ENCODE data around the gene MRPL17.
A peak's percentile ranks its signal among the peaks of the same experiment; 100 is the strongest.
"Not testable (repeated sequence)": the region's sequence is repeated elsewhere in the genome, so short reads cannot be mapped to it uniquely, and the experiment has no call there.

Gene MRPL17

DNA sequence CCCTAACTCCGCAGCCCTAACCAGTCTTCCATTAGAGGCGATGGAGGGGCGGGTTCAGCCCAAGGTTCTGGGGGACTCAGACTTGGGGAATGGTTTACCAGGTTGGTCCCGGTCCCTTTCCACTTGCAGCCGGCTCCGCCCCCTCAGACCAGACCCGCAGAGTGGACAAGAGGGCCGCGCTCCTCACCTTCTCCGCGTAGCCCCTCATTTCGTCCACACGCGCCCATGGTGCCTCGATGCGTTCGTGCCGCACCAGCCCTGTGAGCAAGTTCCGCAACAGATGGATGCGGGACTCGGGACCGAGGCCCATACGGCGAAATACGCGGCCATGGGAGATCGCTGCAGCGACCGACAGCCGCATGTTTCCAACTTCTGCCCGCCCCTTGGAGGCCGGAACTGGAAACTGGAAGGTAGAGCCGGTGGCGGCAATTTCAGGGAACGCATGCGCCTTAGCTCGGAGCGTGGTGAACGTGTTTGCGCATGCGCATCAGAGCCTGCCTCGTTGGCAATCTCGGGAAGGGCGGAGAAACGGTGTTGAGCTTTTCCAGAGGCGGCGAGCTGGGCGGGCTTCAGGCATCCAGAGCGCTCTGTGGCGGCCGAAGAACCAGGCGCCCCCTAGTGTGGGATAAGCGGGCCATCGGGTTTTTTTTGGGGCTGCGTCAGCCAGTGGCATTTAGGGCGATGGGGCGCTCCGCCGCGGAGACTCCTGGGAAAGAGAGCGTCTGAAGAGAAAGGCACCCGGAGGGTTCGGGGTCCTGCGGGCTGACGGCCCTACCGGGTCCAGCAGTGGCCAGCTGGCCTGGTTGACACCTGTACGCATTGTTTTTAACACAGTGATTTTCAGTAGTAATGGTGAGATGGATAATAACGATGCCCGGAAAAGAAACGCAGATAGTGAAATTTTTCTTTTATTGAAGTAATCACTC is at the start of gene MRPL17:
Gene MRPL17 (minus strand): TSS at position 405 of the 926 bp plus-strand sequence. CDS start 44 bp downstream, at position 361.
- peak; percentile 99 for DNase-seq

- DNase-seq: no peak
Measured at GRCh38 chr11:6727971-6728760, 45.0 kb upstream of the MRPL17 start.

GRCh38 chr11:6725386-6725896 is 42.3 kb upstream of the MRPL17 start:
- DNase-seq: no peak

- DNase-seq: no peak
Measured at GRCh38 chr11:6724013-6724412, 40.9 kb upstream of the MRPL17 start.

DNA sequence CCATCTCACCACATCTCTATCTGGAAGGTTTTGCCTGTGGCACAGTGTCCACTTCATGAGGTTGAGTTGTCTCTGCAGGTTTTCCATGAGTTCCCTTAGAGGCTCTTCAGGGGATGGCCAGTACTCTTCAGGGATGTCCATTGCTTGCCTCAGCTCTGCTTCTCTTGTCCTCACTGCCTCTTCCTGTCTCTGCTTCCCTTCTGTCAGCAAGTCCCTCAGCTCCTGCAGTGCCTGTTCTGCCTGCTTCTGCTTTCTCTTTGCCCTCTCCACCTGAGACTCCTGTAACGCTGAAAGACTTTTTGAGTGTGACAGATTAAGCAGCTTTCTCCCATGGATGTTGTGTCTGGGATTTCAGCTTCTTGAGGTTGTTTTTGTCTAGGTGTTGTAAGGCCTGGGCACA is 38.2 kb upstream of the MRPL17 start:
- no peak for DNase-seq

- no peak for DNase-seq
Measured at GRCh38 chr11:6719576-6719975, 36.4 kb upstream of the MRPL17 start.

DNA sequence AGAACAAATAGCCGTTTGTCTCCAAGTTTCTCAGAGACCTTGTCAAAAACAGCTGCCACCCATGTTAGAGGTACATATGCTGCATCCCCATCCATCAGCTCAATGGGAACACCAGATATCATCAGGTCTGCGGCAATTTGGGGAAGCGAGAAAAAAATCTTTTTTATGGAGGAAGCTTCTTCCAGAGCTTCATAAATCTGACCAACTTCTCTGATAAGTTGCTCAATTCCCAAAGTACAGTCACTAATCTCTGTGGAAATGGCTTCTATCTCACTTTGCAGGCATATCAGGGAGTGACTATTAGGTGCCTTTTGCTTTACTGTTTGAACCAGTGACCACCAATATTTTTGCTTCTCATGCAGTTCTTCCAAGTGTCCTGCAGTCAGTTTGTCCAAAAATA is 34.3 kb upstream of the MRPL17 start:
- no peak for DNase-seq

GRCh38 chr11:6711552-6711951 is 28.4 kb upstream of the MRPL17 start:
- DNase-seq: peak; percentile 40

DNA sequence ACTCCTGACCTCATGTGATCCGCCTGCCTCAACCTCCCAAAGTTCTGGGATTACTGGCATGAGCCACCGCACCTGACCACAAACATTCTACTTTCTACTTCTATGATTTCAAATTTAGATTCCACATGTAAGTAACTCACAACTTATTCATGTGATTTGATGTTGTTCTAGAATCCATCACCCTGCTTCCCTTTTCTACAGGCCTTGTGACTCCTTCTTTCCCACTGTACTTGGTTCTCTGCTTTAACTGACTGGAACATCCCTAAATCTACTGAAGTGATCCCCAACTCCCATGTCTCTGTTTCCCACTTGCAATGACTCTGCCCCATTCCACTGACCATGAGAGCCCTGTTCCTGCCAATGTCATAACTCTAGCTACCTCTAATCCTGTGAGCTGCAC is 25.7 kb upstream of the MRPL17 start:
- DNase-seq: no peak

- peak; percentile 66 for DNase-seq
Measured at GRCh38 chr11:6705905-6706535, 22.9 kb upstream of the MRPL17 start.

DNA sequence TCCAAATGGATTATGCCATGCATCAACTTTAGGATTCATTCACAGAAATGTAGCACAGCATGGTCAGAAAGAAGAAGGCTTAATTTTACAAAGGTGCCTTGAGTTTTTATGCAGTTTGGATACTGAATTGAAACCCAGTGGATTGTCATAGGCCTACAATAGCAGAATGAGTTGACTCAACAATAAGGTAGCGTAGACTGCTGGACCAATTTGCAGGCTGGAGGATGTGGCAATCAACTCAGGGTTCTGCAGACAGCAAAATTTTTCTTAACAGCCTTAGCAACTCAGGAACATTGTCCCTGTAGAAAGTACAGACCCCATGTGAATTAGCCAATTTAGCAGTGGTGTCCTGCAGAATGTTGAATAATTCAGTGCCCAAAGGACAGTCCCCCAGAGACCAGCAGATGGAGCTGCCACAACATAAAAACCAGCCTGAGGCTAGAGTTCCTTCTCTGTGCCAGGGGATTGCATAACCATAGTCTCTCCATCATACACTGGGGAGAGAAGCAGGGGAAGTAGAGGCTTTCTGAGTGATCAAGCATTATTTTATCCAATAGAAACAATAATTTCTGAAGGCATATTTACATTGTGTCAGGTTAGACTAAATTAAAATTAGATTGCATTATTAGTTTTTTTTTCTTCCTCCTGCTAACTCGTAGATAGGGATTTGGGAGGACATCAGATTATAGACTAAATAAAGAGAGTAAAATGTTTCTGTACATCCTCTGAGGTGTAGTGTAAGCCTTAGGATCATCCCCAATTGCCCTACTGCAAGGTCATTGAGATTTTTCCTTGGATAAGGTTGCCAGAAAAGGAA is 20.3 kb upstream of the MRPL17 start:
- peak; percentile 76 for DNase-seq

GRCh38 chr11:6701955-6702354 is 18.8 kb upstream of the MRPL17 start:
- DNase-seq: peak; percentile 86

DNA sequence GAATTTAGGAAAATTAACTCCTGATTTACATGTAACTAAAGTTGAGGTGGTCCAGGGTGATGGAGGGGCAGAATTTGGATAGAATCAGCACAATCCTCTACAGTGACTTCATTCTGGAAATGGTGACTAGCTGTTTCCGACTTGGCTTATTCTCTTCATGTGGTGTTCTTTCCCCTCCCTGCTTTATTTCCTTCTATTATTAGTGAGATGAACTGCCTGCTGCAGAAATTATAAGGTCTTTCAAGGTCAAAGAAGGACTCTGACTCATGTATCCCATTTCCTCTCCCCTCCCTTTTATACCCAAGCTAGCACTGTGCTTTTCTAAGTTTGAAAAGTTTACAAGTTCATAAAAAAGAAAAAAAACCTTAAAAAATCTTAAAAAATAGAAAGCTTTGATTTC is 12.2 kb upstream of the MRPL17 start:
- DNase-seq: no peak

GRCh38 chr11:6694229-6694535 is 11.0 kb upstream of the MRPL17 start:
- no peak for DNase-seq

GRCh38 chr11:6693342-6694228 is 10.4 kb upstream of the MRPL17 start:
- DNase-seq: no peak

- DNase-seq: no peak
Measured at GRCh38 chr11:6692128-6692527, 9.0 kb upstream of the MRPL17 start.

DNA sequence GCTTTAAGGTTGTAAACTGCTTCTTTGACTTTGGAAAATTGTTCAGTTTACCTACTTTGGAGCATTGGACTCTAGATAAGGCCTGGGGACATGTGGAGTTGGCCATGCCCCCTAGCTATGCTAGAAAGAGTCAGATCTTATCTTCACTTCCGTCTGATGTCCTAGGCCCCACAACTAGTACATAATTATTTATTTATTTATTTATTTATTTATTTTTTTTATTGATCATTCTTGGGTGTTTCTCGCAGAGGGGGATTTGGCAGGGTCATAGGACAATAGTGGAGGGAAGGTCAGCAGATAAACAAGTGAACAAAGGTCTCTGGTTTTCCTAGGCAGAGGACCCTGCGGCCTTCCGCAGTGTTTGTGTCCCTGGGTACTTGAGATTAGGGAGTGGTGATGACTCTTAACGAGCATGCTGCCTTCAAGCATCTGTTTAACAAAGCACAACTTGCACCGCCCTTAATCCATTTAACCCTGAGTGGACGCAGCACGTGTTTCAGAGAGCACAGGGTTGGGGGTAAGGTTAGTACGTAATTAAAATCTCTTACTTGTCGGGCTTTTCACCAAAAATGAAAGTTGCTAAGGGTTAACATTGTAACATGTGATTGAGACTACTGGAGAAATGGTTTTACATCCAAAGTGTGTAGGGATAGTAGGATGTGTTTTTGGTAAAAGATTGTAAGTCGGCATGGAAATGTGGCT is 7.4 kb upstream of the MRPL17 start:
- peak; percentile 76 for DNase-seq

DNA sequence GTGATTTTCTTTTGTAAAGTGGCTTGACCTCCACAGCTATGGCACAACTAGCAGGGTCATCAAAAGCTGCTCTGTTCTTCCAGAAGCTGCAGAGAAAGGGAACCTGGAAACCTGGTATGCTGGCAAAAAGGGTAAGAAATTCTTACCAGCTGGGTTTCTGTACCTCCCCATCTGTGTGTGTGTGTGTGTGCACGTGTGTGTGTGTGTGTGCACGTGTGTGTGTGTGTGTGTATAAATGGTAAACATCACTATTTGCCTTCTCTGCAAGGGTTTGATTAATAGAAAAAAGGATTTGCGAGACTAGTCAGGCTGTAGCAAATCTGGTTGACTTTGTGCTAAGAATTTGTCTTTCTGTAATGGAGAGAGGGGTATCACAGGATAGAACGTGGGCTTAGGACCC is 4.7 kb upstream of the MRPL17 start:
- DNase-seq: no peak

DNA sequence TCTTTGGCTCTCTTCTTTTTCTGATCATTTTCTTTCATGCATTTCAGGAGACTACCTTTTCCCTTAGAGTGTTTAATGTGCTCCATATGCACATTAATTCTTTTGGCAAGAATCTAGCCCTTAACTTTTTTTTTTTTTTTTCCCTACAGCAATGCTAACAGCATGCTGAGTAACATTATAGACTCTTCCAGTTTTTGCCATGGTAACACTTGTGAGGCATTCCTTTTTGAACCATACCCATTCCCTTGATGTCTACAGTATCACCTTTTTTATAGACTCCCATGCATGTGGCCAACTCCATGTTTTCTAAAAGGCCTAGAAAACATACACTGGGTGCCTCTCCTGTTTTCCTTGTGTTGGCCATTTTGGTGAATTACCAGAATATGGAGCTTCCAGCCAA is 2.9 kb upstream of the MRPL17 start:
- DNase-seq: no peak

GRCh38 chr11:6684068-6684467 is 928 bp upstream of the MRPL17 start:
- not testable (repeated sequence) for DNase-seq

GRCh38 chr11:6682591-6682935 is 577 bp downstream of the MRPL17 start:
- DNase-seq: peak; percentile 43
